ENCODE results near the gene C6orf118.

Gene C6orf118

GRCh38 chr6:165325609-165326008 is 16.2 kb upstream of the C6orf118 start:
- Histone ChIP-seq H3K4me3 (replicated peaks; ENCODE audit: insufficient read depth, low read length) (no peak overlapping the region), H3K27ac (replicated peaks) (no peak overlapping the region), H3K27me3 (ENCODE audit: insufficient read depth, poor library complexity, severe bottlenecking) (no peaks in the 10 kb centered on the region)
- no peak for TF ChIP-seq SPI1 (IDR thresholded peaks at IDR 0.05; ENCODE audit: borderline replicate concordance, low read depth)
- TF ChIP-seq CTCF (IDR thresholded peaks at IDR 0.05; ENCODE audit: insufficient read depth, low read length), result no peak
- TF ChIP-seq REST (IDR thresholded peaks at IDR 0.05; ENCODE audit: insufficient replicate concordance, low read depth), result no peak
- no peak for TF ChIP-seq GABPA (IDR thresholded peaks at IDR 0.05; ENCODE audit: low read depth)
- TF ChIP-seq POLR2AphosphoS5 (IDR thresholded peaks at IDR 0.05; ENCODE audit: low read depth), result no peak
- no peak for DNase-seq (ENCODE audit: low read depth in 1 of 2, low spot score in 1 of 2)

- TF ChIP-seq CTCF (IDR thresholded peaks at IDR 0.05; ENCODE audit: insufficient read depth, low read length), result no peak
- TF ChIP-seq POLR2AphosphoS5 (IDR thresholded peaks at IDR 0.05; ENCODE audit: low read depth), result no peak
- no peak for TF ChIP-seq REST (IDR thresholded peaks at IDR 0.05; ENCODE audit: insufficient replicate concordance, low read depth)
- no peak for TF ChIP-seq GABPA (IDR thresholded peaks at IDR 0.05; ENCODE audit: low read depth)
- no peak for TF ChIP-seq SPI1 (IDR thresholded peaks at IDR 0.05; ENCODE audit: borderline replicate concordance, low read depth)
- H3K27ac ChIP-seq (replicated peaks), result no peak overlapping the region
- no peaks in the 10 kb centered on the region for H3K27me3 ChIP-seq (ENCODE audit: insufficient read depth, poor library complexity, severe bottlenecking)
- DNase-seq (ENCODE audit: low read depth in 1 of 2, low spot score in 1 of 2), result no peak
- H3K4me3 ChIP-seq (replicated peaks; ENCODE audit: insufficient read depth, low read length), result no peak overlapping the region
These were observed 12.2 kb upstream of the C6orf118 start for GRCh38 chr6:165321555-165322145.

GRCh38 chr6:165321150-165321549 is 11.7 kb upstream of the C6orf118 start:
- no peak for DNase-seq (ENCODE audit: low read depth in 1 of 2, low spot score in 1 of 2)
- TF ChIP-seq CTCF (IDR thresholded peaks at IDR 0.05; ENCODE audit: insufficient read depth, low read length) (no peak), REST (IDR thresholded peaks at IDR 0.05; ENCODE audit: insufficient replicate concordance, low read depth) (no peak), SPI1 (IDR thresholded peaks at IDR 0.05; ENCODE audit: borderline replicate concordance, low read depth) (no peak), POLR2AphosphoS5 (IDR thresholded peaks at IDR 0.05; ENCODE audit: low read depth) (no peak), GABPA (IDR thresholded peaks at IDR 0.05; ENCODE audit: low read depth) (no peak)
- H3K4me3 ChIP-seq (replicated peaks; ENCODE audit: insufficient read depth, low read length), result no peak overlapping the region

More at GRCh38 chr6:165321150-165321549, 11.7 kb upstream of the C6orf118 start:
- H3K27ac ChIP-seq (replicated peaks), result no peak overlapping the region
- H3K27me3 ChIP-seq (ENCODE audit: insufficient read depth, poor library complexity, severe bottlenecking), result no peaks in the 10 kb centered on the region
